Upper lobe of left lung (tissue), 6 donors: ENCODE results near the gene ENAH. TPM values are rescaled to one million over a fixed set of nuclear protein-coding genes. Genes with fewer than 3 reads are reported as not detected.

Experiments used
- ATAC-seq, 2 donors: fragments of 200-7000 bp; cut with Tn5 transposase; one replicate each; pipeline ENCODE4 v1.9.1; 2022; ENCODE audit warnings: mild to moderate bottlenecking in 2 of 2, moderate library complexity in 2 of 2; ENCODE audit not compliant: low FRiP score in 2 of 2
- DNase-seq, 2 donors: peaks; one replicate each; pipeline ENCODE4 v3.0.0-alpha.2; 2019 to 2020
- H3K27ac ChIP-seq, 4 donors: fragments of 200-600 bp; sonication (generic); one replicate each; pipeline ENCODE4 v1.5.1; 2016 to 2019
- H3K27me3 ChIP-seq, 4 donors: fragments of 200-600 bp; sonication (generic); one replicate each; pipeline ENCODE4 v1.5.1; 2017 to 2019
- H3K36me3 ChIP-seq, 4 donors: fragments of 200-600 bp; sonication (generic); one replicate each; pipeline ENCODE4 v1.5.1; 2016 to 2019
- H3K4me1 ChIP-seq, 4 donors: fragments of 200-600 bp; sonication (generic); one replicate each; pipeline ENCODE4 v1.5.1; 2018 to 2019
- H3K4me3 ChIP-seq, 4 donors: fragments of 200-600 bp; sonication (generic); one replicate each; pipeline ENCODE4 v1.5.1; 2017 to 2019; ENCODE audit warnings: mild to moderate bottlenecking in 2 of 4, moderate library complexity in 1 of 4
- H3K9me3 ChIP-seq, 4 donors: fragments of 200-600 bp; sonication (generic); one replicate each; pipeline ENCODE4 v1.5.1; 2018 to 2019
- EP300 ChIP-seq, 4 donors: sonication (generic); formaldehyde crosslinking; IDR thresholded peaks; one replicate each; pipeline ENCODE4 v1.5.1; 2017; ENCODE audit warnings: antibody characterized with exemption in 4 of 4, control low read depth in 2 of 4
- POLR2A ChIP-seq, 4 donors: fragments of 450-650 bp; IDR thresholded peaks; one replicate each; pipeline ENCODE4 v1.5.1; 2016 to 2017; ENCODE audit warnings: antibody characterized with exemption in 4 of 4, mild to moderate bottlenecking in 2 of 4
- POLR2AphosphoS5 ChIP-seq, 2 donors: sonication (generic); formaldehyde crosslinking; IDR thresholded peaks; one replicate each; pipeline ENCODE4 v1.5.1; 2017; ENCODE audit warnings: antibody characterized with exemption in 2 of 2
- WGBS, 2 donors: methylation state at CpG; one replicate each; pipeline ENCODE4 v1.1.5; 2017 to 2018; 5-methylcytosine and 5-hydroxymethylcytosine counted together
- total RNA-seq, 6 donors: library from RNA; depleted of rRNA in 4 of 6; stranded (reverse); fragments of >200 nt in 4 of 6; gene quantifications; one replicate each; pipeline versions ENCODE4 v1.1.0 to v1.2.1, GENCODE V29; 2016 to 2021
- TF ChIP-seq, protein P1 (sequence below), 6 experiments: fragments of 450-650 bp in 4 of 6; fragments of 200-600 bp in 2 of 6; sonication (generic) in 2 of 6; IDR thresholded peaks; one replicate each; pipeline ENCODE4 v1.5.1; 2016 to 2019; ENCODE audit warnings: antibody characterized with exemption in 6 of 6
- donor health status: DM: no; HTN: no; CAD: no; lungs with moderate emphysema.
- donor health status: DM: no; HTN: yes; CAD: no; lungs with severe emphysema.

Gene ENAH
- total RNA-seq, 6 donors from 2014 or later, result 10.5 to 70.3 (median 33.8) TPM

DNA sequence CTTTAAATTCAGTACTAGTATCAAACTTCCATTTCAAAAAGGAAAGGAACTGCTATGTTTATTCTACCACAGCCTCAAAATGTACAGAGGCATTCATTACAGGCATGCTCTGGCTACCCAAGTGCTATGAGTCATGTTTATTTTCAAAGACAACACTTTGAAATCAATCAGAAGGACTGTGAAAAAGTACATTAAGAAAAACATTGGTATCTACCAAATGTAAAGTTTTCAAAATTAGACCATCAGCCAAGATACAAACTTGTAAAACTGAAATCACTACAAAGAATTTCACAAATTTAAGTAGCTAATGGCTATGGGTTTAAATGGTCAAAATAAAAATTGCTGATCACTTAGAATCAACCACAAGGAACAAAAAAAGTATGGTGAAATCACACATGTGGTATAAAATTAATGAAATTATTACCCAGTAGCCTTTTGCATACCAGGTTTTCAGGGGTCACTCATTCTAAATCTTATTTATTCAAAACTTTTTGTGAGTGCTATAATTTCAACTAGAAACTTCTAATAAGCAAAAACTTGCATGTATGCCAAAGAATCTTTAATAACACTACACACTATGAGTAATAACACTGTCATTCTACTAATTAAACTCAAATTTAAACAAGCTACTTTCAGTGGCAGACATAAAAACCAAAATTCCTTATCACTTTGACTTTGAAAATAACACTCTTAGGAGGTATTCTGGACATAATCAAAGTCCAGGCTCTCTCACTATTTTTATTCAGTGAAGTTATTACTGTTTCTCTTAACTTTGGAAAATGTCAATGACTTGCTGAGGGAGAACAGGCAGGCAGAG lies 49.2 kb downstream of the ENAH start:
- TF ChIP-seq, protein P1, sequence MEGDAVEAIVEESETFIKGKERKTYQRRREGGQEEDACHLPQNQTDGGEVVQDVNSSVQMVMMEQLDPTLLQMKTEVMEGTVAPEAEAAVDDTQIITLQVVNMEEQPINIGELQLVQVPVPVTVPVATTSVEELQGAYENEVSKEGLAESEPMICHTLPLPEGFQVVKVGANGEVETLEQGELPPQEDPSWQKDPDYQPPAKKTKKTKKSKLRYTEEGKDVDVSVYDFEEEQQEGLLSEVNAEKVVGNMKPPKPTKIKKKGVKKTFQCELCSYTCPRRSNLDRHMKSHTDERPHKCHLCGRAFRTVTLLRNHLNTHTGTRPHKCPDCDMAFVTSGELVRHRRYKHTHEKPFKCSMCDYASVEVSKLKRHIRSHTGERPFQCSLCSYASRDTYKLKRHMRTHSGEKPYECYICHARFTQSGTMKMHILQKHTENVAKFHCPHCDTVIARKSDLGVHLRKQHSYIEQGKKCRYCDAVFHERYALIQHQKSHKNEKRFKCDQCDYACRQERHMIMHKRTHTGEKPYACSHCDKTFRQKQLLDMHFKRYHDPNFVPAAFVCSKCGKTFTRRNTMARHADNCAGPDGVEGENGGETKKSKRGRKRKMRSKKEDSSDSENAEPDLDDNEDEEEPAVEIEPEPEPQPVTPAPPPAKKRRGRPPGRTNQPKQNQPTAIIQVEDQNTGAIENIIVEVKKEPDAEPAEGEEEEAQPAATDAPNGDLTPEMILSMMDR (IDR thresholded peaks at IDR 0.05), result no peak
- no peak for TF ChIP-seq EP300 (IDR thresholded peaks at IDR 0.05)
- TF ChIP-seq POLR2AphosphoS5 (IDR thresholded peaks at IDR 0.05), result no peak
- no peak for TF ChIP-seq POLR2A (IDR thresholded peaks at IDR 0.05)
- DNase-seq (no peak), ATAC-seq (no peak)
- Histone ChIP-seq H3K4me1 (peaks cover 14 to 21% (median 18%) of the 10 kb centered on the region in 4 donors), H3K27ac (peak overlapping the region in 1 of 4 donors; percentile 53), H3K4me3 (no peak overlapping the region), H3K9me3 (no peaks in the 10 kb centered on the region), H3K27me3 (no peaks in the 10 kb centered on the region), H3K36me3 (no peaks in the 10 kb centered on the region)

DNA sequence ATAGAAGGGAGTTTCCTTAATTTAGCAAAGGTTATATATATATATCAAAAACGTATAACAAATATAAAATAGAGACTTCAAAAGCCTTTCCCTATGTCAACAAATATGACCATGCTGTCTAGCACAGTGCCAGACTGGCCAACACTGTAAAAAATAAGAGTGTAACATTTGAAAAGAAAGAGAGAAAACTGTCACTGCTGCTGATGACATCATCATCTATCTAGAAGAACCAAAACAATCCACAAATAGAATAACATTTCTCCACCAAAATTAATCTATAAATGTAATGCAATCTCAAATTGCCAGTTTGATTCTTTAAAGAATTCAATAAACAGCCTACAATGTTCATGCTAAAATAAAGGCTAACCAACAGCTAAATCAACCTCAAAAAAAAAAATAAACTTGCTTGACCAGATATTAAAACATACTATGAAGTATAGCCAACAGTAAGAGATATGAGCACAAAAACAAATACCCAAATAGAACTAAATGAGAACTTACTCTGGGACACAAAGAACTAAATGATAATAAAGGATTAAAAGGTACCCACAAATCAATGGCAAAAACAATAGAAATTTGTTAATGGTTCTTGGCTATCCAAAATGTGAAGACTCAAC lies 50.2 kb downstream of the ENAH start:
- Histone ChIP-seq H3K27ac (no peak overlapping the region), H3K27me3 (no peaks in the 10 kb centered on the region), H3K4me3 (no peak overlapping the region), H3K36me3 (no peaks in the 10 kb centered on the region), H3K4me1 (peaks cover 14 to 21% (median 18%) of the 10 kb centered on the region in 4 donors), H3K9me3 (no peaks in the 10 kb centered on the region)
- ATAC-seq (no peak), DNase-seq (no peak)
- 25 to 28% methylated on average over 1 of the region's 1 CpG for WGBS, 2 donors
- no peak for TF ChIP-seq POLR2AphosphoS5 (IDR thresholded peaks at IDR 0.05)
- TF ChIP-seq, protein P1 (IDR thresholded peaks at IDR 0.05), result no peak

DNA sequence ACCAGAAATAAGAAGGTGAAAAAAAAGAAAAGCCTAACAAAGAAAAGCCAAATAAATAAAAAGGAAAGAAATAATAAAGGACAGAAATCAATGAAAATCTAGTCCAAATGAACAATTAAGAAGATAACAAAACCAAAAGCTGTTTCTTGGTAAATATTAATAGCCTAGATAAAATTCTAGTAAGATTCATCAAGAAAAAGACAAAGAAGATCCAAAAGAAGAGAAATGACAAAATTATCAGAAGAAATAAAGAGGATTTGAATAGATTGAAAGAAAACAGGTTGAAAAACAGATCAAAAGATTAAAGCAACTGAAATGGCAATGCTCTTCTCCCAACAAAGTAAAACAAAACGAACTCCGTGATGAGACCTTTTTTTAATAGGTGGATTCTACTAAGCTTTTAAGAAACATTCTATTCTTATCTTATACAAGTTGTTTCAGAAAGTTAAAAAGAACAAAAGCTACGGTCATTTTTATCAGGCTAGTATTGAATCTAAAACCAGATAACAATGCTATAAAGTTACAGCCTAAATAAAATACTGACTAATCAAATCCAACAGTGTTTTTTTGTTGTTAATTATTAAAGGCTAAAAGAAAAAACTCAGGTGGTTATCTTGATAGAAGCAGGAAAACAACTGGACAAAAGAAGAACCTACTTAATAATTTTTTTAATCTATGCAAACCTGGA lies 50.9 kb downstream of the ENAH start:
- DNase-seq, result no peak
- 69 to 82% methylated on average over 3 of the region's 3 CpGs for WGBS, 2 donors
- TF ChIP-seq EP300 (IDR thresholded peaks at IDR 0.05), result no peak
- TF ChIP-seq, protein P1 (IDR thresholded peaks at IDR 0.05), result no peak
- TF ChIP-seq POLR2A (IDR thresholded peaks at IDR 0.05), result no peak
- no peak for TF ChIP-seq POLR2AphosphoS5 (IDR thresholded peaks at IDR 0.05)
- ATAC-seq, result no peak
- no peak overlapping the region for H3K4me3 ChIP-seq
- no peak overlapping the region for H3K27ac ChIP-seq
- no peaks in the 10 kb centered on the region for H3K9me3 ChIP-seq
- no peaks in the 10 kb centered on the region for H3K27me3 ChIP-seq
- no peaks in the 10 kb centered on the region for H3K36me3 ChIP-seq
- peaks cover 14 to 21% (median 18%) of the 10 kb centered on the region in 4 donors for H3K4me1 ChIP-seq

DNA sequence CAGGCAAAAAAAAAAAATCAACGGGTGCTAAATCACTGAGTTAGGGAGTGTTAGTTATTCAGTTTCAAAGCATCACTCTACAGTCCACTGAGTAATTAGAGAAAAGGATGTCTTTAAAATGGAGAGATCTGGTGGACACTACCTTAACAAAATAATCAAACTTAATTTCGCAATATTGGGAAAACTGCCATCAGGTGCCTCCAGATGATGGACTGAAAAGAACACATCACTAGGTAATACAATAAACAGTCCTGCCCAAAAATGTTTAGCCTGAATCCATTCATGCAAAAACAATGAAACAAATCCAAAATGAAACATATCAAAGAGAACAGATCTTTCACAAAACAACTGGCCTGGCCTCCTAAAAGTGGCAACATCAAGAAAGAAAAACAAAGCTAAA lies 54.1 kb downstream of the ENAH start:
- no peaks in the 10 kb centered on the region for H3K27me3 ChIP-seq
- H3K27ac ChIP-seq, result no peak overlapping the region
- no peak for DNase-seq
- no peaks in the 10 kb centered on the region for H3K9me3 ChIP-seq
- H3K4me1 ChIP-seq, result peaks cover 12 to 16% (median 13%) of the 10 kb centered on the region in 4 donors
- H3K4me3 ChIP-seq, result no peak overlapping the region
- TF ChIP-seq, protein P1 (IDR thresholded peaks at IDR 0.05), result no peak
- TF ChIP-seq EP300 (IDR thresholded peaks at IDR 0.05) (no peak), POLR2A (IDR thresholded peaks at IDR 0.05) (no peak), POLR2AphosphoS5 (IDR thresholded peaks at IDR 0.05) (no peak)
- ATAC-seq, result no peak
- H3K36me3 ChIP-seq, result no peaks in the 10 kb centered on the region
- 84 to 93% methylated on average over 2 of the region's 2 CpGs for WGBS, 2 donors
